Activated naive CD4-positive, alpha-beta T cell treated with anti-CD3 and anti-CD28 coated beads, Interleukin-2, amount 10 ng/mL, durations not matched to agents 7 days and 5 days (primary cell): ENCODE data around the gene SMAD5.

Experiments used
- CTCF ChIA-PET: fragments of 350-600 bp; sonication (Branson Sonifier 250); formaldehyde crosslinking; loops from one replicate; lab custom pipeline; 2021; ENCODE audit warnings: antibody characterized with exemption; lab: Charles Lee
- DNase-seq: peaks from one replicate; pipeline ENCODE4 v3.0.0-alpha.2; 2020
- H3K27ac Mint-ChIP-seq: one replicate; pipeline ENCODE4 v1.8.0; 2021; ENCODE audit warnings: mild to moderate bottlenecking, moderate library complexity, mixed read lengths
- H3K27me3 Mint-ChIP-seq: one replicate; pipeline ENCODE4 v1.8.0; 2021; ENCODE audit warnings: mild to moderate bottlenecking, mixed read lengths
- H3K36me3 Mint-ChIP-seq: one replicate; pipeline ENCODE4 v1.8.0; 2021; ENCODE audit warnings: mixed read lengths
- H3K4me1 Mint-ChIP-seq: one replicate; pipeline ENCODE4 v1.8.0; 2021; ENCODE audit warnings: mixed read lengths
- H3K4me3 Mint-ChIP-seq: one replicate; pipeline ENCODE4 v1.8.0; 2021; ENCODE audit warnings: mild to moderate bottlenecking, moderate library complexity, mixed read lengths
- H3K9me3 Mint-ChIP-seq: one replicate; pipeline ENCODE4 v1.8.0; 2021; ENCODE audit warnings: mixed read lengths

SMAD5 gene

GRCh38 chr5:136133222-136133921 is 727 bp downstream of the SMAD5 start:
- Mint-ChIP-seq H3K27ac (peak overlapping the region; percentile 40), H3K9me3 (no peaks in the 10 kb centered on the region), H3K4me1 (peaks cover 8% of the 10 kb centered on the region), H3K27me3 (peaks cover 56% of the 10 kb centered on the region), H3K4me3 (peak overlapping the region; percentile 67), H3K36me3 (no peaks in the 10 kb centered on the region)
- CTCF ChIA-PET = interaction anchor here (1.3 kb wide), 1 partner anchor 79 kb away, joined by 4 read pairs; no protein-coding TSS in a partner anchor
- DNase-seq = peak; percentile 20

- DNase-seq = no peak
- H3K36me3 Mint-ChIP-seq = no peaks in the 10 kb centered on the region
- peaks cover 8% of the 10 kb centered on the region for H3K4me1 Mint-ChIP-seq
- CTCF ChIA-PET = no interaction called here
- no peak overlapping the region for H3K27ac Mint-ChIP-seq
- H3K9me3 Mint-ChIP-seq = no peaks in the 10 kb centered on the region
- H3K27me3 Mint-ChIP-seq = peaks cover 56% of the 10 kb centered on the region
- H3K4me3 Mint-ChIP-seq = peak overlapping the region; percentile 67
These were observed 1.3 kb downstream of the SMAD5 start for GRCh38 chr5:136133922-136134379.

- H3K27me3 Mint-ChIP-seq = peaks cover 56% of the 10 kb centered on the region
- no peak overlapping the region for H3K27ac Mint-ChIP-seq
- no peak overlapping the region for H3K4me3 Mint-ChIP-seq
- DNase-seq = no peak
- no peaks in the 10 kb centered on the region for H3K9me3 Mint-ChIP-seq
- H3K36me3 Mint-ChIP-seq = no peaks in the 10 kb centered on the region
- CTCF ChIA-PET = no interaction called here
- peaks cover 8% of the 10 kb centered on the region for H3K4me1 Mint-ChIP-seq
These were observed 2.0 kb downstream of the SMAD5 start for GRCh38 chr5:136134653-136135052.

- CTCF ChIA-PET = no interaction called here
- Mint-ChIP-seq H3K4me1 (peaks cover 8% of the 10 kb centered on the region), H3K4me3 (no peak overlapping the region), H3K9me3 (no peaks in the 10 kb centered on the region), H3K36me3 (no peaks in the 10 kb centered on the region), H3K27me3 (peaks cover 54% of the 10 kb centered on the region), H3K27ac (no peak overlapping the region)
- DNase-seq = no peak
These were observed 2.9 kb downstream of the SMAD5 start for GRCh38 chr5:136135536-136135935.

GRCh38 chr5:136137497-136138220 is 5.0 kb downstream of the SMAD5 start:
- Mint-ChIP-seq H3K27ac (no peak overlapping the region), H3K27me3 (peaks cover 33% of the 10 kb centered on the region), H3K36me3 (no peaks in the 10 kb centered on the region), H3K4me1 (peaks cover 5% of the 10 kb centered on the region), H3K9me3 (no peaks in the 10 kb centered on the region), H3K4me3 (no peak overlapping the region)
- CTCF ChIA-PET = interaction anchor here (1.3 kb wide), 1 partner anchor 9 kb away, joined by 3 read pairs; no protein-coding TSS in a partner anchor
- DNase-seq = no peak

GRCh38 chr5:136141561-136141960 is 8.9 kb downstream of the SMAD5 start:
- H3K27me3 Mint-ChIP-seq = peaks cover 3% of the 10 kb centered on the region
- no peak overlapping the region for H3K4me3 Mint-ChIP-seq
- no peak overlapping the region for H3K27ac Mint-ChIP-seq
- no peaks in the 10 kb centered on the region for H3K9me3 Mint-ChIP-seq
- no peaks in the 10 kb centered on the region for H3K4me1 Mint-ChIP-seq
- CTCF ChIA-PET = no interaction called here
- DNase-seq = no peak
- no peaks in the 10 kb centered on the region for H3K36me3 Mint-ChIP-seq

GRCh38 chr5:136143312-136143711 is 10.7 kb downstream of the SMAD5 start:
- no peaks in the 10 kb centered on the region for H3K4me1 Mint-ChIP-seq
- no peak overlapping the region for H3K27ac Mint-ChIP-seq
- DNase-seq = no peak
- no peak overlapping the region for H3K4me3 Mint-ChIP-seq
- no peaks in the 10 kb centered on the region for H3K9me3 Mint-ChIP-seq
- no peaks in the 10 kb centered on the region for H3K36me3 Mint-ChIP-seq
- CTCF ChIA-PET = no interaction called here
- no peaks in the 10 kb centered on the region for H3K27me3 Mint-ChIP-seq

GRCh38 chr5:136143763-136144162 is 11.1 kb downstream of the SMAD5 start:
- Mint-ChIP-seq H3K27me3 (no peaks in the 10 kb centered on the region), H3K36me3 (no peaks in the 10 kb centered on the region), H3K4me3 (no peak overlapping the region), H3K4me1 (no peaks in the 10 kb centered on the region), H3K27ac (no peak overlapping the region), H3K9me3 (no peaks in the 10 kb centered on the region)
- CTCF ChIA-PET = no interaction called here
- no peak for DNase-seq

GRCh38 chr5:136145030-136145429 is 12.4 kb downstream of the SMAD5 start:
- DNase-seq = no peak
- no peaks in the 10 kb centered on the region for H3K9me3 Mint-ChIP-seq
- H3K27me3 Mint-ChIP-seq = no peaks in the 10 kb centered on the region
- H3K4me3 Mint-ChIP-seq = no peak overlapping the region
- H3K27ac Mint-ChIP-seq = no peak overlapping the region
- CTCF ChIA-PET = no interaction called here
- H3K36me3 Mint-ChIP-seq = no peaks in the 10 kb centered on the region
- H3K4me1 Mint-ChIP-seq = no peaks in the 10 kb centered on the region

GRCh38 chr5:136146201-136146600 is 13.6 kb downstream of the SMAD5 start:
- no peak overlapping the region for H3K27ac Mint-ChIP-seq
- no peaks in the 10 kb centered on the region for H3K27me3 Mint-ChIP-seq
- DNase-seq = no peak
- no peaks in the 10 kb centered on the region for H3K4me1 Mint-ChIP-seq
- no peaks in the 10 kb centered on the region for H3K9me3 Mint-ChIP-seq
- no peaks in the 10 kb centered on the region for H3K36me3 Mint-ChIP-seq
- H3K4me3 Mint-ChIP-seq = no peak overlapping the region
- CTCF ChIA-PET = no interaction called here

- H3K4me1 Mint-ChIP-seq = no peaks in the 10 kb centered on the region
- no peaks in the 10 kb centered on the region for H3K9me3 Mint-ChIP-seq
- CTCF ChIA-PET = no interaction called here
- no peaks in the 10 kb centered on the region for H3K36me3 Mint-ChIP-seq
- H3K27me3 Mint-ChIP-seq = no peaks in the 10 kb centered on the region
- H3K27ac Mint-ChIP-seq = no peak overlapping the region
- no peak for DNase-seq
- H3K4me3 Mint-ChIP-seq = no peak overlapping the region
These were observed 15.0 kb downstream of the SMAD5 start for GRCh38 chr5:136147632-136148031.

GRCh38 chr5:136149891-136150290 is 17.2 kb downstream of the SMAD5 start:
- no peak for DNase-seq
- Mint-ChIP-seq H3K27ac (no peak overlapping the region), H3K27me3 (no peaks in the 10 kb centered on the region), H3K4me1 (no peaks in the 10 kb centered on the region), H3K4me3 (no peak overlapping the region), H3K9me3 (no peaks in the 10 kb centered on the region), H3K36me3 (no peaks in the 10 kb centered on the region)
- CTCF ChIA-PET = no interaction called here

- H3K9me3 Mint-ChIP-seq = no peaks in the 10 kb centered on the region
- CTCF ChIA-PET = no interaction called here
- DNase-seq = no peak
- H3K4me1 Mint-ChIP-seq = no peaks in the 10 kb centered on the region
- H3K36me3 Mint-ChIP-seq = no peaks in the 10 kb centered on the region
- no peaks in the 10 kb centered on the region for H3K27me3 Mint-ChIP-seq
- no peak overlapping the region for H3K27ac Mint-ChIP-seq
- H3K4me3 Mint-ChIP-seq = no peak overlapping the region
These were observed 21.1 kb downstream of the SMAD5 start for GRCh38 chr5:136153581-136154236.

GRCh38 chr5:136155078-136155477 is 22.4 kb downstream of the SMAD5 start:
- no peak overlapping the region for H3K27ac Mint-ChIP-seq
- CTCF ChIA-PET = no interaction called here
- H3K27me3 Mint-ChIP-seq = no peaks in the 10 kb centered on the region
- no peaks in the 10 kb centered on the region for H3K36me3 Mint-ChIP-seq
- H3K4me3 Mint-ChIP-seq = no peak overlapping the region
- H3K9me3 Mint-ChIP-seq = no peaks in the 10 kb centered on the region
- no peaks in the 10 kb centered on the region for H3K4me1 Mint-ChIP-seq
- DNase-seq = no peak
